GM19023 (cell line): ENCODE results near the gene LSP1.
"Not testable (repeated sequence)": the region's sequence is repeated elsewhere in the genome, so short reads cannot be mapped to it uniquely, and the experiment has no call there.

Experiments used
- ATAC-seq: cut with Tn5 transposase; IDR thresholded peaks from one replicate; pipeline ENCODE4 v1.9.1; 2021; ENCODE audit warnings: mild to moderate bottlenecking, moderate library complexity; ENCODE audit not compliant: unreplicated experiment

The LSP1 gene

GRCh38 chr11:1937616-1938342 is 84.9 kb downstream of the LSP1 start:
- no peak for ATAC-seq

GRCh38 chr11:1938343-1939005 is 85.6 kb downstream of the LSP1 start:
- ATAC-seq, result no peak

GRCh38 chr11:1939006-1939625 is 86.2 kb downstream of the LSP1 start:
- ATAC-seq, result no peak

GRCh38 chr11:1939788-1940187 is 86.9 kb downstream of the LSP1 start:
- not testable (repeated sequence) for ATAC-seq
